NCI-H2196 (cell line): ENCODE data around the gene IGSF22.
A peak's percentile ranks its signal among the peaks of the same experiment; 100 is the strongest.

ENCODE experiments used
- DNase-seq: peaks from one replicate; lab custom pipeline; 2025; ENCODE audit not compliant: unreplicated experiment; lab: John Stamatoyannopoulos, UW

IGSF22 gene

DNA sequence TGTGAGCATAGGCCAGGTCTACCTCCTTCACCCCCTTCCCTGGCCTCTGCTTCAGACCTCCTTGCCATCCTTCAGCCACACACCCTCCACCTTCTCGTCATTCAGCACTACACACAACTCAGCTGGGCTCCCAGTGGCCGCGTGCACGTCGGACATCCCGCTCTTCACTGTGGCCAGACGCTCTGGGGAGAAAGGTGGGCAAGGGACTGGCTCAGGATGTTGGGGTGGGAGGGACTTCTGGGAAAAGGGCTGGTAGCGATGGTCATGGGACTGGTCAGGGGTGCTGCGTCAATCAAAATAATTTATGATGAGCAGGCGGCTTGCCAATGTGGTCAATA lies 11.6 kb downstream of the IGSF22 start:
- DNase-seq: no peak

DNA sequence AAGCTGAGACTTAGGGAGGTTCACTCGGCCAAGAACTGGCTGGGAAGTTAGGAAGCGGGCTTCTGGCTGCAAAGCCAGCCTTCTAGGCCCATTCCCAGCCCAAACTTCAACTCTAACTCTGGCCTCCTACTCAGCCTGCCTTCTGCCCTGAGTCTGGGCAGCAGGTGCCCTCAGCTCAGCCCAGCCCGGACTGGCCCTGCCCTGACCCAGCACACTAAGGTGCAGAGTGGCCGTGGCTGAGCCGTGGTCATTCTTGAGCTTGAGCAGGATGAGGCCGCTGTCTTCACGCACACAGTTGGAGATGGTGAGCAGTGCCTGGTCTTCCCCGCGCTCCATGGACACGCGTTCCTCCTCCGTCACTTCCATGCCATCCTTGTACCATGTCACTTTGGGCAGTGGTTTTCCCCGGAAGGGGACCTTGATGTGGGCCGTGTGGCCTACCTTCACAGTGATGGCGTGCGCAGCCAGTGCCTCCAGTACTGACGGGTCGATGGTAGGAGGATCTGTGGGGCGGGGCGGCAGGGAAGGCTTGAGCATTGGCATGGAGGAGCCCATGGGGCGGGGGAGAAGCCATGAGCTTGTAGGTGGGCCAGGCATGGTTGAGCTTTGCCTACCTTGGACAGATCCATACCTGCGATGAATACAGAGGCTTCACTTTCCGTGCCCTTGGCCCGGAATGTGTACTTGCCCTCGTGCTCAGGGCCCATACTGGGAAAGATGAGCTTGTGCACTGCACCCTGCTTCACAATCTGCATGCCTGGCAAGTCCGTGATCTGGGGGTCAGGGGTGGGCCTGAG lies 12.1 kb downstream of the IGSF22 start:
- no peak for DNase-seq

DNA sequence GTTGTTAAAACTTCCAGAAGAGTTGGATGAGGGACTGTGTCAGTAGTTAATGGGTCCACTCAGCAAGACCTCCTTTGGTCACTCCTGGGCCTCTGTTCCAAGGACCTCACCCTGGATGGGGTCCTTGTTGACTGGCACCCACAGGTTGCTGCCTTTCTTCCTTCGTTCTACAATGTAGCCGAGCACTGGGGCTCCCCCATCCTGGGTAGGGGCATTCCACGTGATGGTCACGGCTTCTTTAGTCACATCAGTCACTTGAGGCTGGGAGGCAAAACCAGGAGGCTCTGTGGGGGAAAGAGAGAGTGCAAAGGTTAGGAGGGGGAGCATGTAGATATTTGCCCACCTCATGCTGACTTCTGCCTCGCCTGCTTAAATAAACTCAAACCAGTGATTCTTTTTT lies 15.4 kb downstream of the IGSF22 start:
- DNase-seq: no peak

DNA sequence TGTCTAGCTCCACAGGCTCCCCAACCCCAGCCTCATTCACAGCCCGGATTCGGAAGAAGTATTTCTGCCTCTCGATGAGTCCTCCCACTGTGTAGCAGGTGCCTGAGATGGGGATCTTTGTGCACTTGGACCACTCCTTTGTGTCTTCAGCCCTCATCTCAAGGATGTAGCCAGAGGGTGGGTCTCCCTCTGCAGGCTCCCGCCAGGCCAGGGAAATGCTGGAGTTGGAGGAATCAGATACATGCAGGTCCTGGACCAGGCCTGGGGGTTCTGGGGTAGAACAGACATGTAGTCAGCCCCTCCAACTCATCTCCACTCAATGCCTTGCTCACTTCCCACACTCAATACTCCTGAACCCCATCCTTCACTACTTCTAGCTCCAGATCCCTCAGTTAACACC lies 16.6 kb downstream of the IGSF22 start:
- DNase-seq: no peak

DNA sequence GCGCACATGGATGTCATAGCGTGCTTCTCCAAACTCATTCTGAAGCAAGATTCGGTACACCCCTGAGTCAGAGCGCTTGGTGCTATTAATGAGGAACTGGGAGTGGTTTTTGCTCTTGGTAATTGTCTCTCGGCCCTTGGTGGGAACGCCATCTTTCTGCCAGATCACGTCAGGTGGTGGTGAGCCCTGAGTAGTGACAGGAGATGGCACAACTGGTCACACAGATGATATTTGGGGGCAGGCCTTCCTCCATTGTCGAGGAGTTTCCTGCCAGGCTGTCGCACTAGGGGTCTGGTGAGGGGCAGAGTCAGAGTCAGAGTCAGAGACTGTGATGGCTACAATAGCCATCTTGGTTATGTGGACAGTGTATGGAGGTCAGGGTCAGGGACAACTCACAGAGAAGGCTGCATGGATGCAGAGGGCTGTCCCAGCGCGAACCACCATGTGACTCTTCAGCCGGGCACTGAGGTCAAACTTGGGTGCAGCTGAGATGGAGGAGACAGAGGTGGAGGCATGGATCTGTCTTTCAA lies 18.1 kb downstream of the IGSF22 start:
- no peak for DNase-seq

DNA sequence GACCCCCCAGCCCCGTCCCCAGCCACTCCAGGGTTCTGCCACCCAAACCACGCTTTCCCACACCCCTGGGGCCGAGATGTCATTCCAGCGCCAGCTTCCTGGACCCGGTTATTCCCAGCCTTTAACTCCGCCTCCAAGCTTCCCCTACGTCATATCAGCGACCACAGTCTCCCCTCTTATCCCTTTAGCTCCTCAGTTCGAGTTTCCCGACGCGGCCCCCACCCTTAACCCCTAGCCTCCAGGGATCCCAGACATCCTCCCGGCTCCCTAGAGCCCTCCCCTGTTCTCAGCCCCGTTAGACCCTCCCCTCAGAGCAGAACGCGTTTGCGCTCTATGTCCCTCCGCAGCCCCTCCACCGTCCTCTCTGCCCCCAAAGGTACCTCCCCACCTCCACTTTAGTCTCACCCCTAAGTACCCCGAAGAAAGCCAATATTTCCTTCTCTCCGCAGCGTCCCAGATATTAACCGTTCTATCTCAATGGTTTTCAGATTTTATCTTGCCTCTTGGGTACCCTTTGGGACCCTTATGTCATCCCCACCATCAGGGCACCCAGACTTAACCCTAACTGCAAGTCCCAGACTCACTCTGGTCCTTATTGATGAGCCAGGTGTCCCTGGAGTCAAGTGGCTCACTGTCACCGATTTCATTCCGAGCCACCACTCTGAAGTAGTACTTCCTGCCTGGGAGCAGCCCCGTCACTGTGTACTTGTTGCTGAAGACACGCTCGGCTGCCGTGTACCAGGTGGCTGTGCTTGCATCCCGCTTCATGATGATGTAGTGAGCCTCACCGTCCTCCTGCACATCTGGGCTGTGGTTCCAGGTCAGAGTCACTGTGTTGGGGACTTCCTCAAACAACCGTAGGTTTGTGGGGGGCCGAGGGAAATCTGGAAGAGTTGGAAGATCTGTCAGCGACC lies 19.4 kb downstream of the IGSF22 start:
- DNase-seq: peak; percentile 63

DNA sequence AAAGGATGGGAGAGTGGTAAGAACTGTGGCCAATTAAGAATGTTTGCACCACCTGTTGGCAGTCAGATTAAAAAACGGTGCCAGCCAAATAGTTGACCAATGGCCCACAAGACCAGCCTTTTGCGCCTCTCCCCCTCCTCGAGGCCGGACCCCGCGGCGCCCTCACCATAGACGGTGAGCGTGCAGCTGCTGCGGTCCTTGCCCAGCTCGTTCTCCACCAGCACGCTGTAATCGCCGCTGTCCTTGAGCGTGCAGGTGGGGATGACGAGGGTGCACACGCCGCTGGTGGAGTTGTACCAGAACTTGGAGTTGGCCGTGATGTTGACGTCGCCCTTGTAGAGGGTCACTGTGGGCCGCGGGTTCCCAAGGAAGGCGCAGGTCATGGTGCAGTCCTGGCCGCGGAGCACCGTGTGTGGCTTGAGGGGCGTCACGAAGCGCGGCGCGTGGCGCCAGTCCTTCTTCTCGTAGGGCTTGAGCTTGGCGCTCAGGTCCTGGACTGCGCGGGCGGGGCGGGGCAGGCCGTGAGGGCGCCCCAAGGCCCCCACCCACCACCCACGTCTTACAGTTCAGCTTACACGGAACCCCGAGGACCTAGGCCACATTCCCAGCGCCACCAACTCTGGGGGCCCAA lies 20.2 kb downstream of the IGSF22 start:
- DNase-seq: peak; percentile 42

DNA sequence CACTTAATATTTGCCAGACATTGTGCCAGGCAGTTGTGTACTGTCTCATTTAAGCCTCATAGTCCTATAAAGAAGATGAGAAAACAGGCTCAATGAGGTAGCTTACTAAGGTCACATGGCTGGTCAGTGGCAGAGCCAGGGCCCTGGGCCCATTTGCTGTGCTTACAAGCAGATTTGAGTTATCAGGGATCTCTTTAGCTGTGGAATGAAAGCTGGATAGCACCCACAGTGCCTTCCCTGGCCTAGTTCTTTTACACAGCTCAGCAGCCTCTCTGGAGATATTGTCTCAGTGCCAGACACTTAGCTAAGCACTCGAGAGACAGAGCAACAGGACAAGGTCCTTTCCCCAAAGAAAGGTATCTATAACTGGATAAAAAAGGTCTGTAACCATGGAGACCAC lies 21.3 kb downstream of the IGSF22 start:
- DNase-seq: peak; percentile 43

DNA sequence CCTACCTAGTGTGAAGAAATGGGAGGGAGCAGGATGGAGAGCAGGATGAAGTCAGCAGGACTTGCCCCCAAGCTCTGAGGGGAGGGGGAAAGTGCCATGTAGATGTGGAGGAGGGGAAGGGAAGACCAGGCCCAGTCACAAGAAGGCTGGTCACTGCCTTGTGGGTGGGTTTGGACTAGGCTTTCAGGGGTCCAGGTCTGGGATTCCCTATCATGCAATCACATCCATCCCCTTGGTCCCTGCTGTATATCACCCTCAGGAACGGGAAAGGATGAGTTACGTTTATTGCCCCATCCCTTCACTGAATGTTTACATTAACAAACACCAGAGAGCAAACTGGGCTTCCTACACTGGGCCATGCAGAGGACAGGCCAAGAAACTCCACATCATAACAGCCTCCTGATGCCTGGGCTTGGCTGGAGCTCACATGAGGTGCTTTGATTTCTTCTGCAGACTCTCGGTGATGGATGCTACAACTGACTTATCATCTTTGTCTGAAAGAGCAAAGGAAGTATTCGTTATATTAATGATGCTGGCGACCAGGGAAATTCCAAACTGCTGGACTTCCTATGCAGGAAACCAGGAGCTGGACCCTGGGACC lies 21.8 kb downstream of the IGSF22 start:
- DNase-seq: no peak

DNA sequence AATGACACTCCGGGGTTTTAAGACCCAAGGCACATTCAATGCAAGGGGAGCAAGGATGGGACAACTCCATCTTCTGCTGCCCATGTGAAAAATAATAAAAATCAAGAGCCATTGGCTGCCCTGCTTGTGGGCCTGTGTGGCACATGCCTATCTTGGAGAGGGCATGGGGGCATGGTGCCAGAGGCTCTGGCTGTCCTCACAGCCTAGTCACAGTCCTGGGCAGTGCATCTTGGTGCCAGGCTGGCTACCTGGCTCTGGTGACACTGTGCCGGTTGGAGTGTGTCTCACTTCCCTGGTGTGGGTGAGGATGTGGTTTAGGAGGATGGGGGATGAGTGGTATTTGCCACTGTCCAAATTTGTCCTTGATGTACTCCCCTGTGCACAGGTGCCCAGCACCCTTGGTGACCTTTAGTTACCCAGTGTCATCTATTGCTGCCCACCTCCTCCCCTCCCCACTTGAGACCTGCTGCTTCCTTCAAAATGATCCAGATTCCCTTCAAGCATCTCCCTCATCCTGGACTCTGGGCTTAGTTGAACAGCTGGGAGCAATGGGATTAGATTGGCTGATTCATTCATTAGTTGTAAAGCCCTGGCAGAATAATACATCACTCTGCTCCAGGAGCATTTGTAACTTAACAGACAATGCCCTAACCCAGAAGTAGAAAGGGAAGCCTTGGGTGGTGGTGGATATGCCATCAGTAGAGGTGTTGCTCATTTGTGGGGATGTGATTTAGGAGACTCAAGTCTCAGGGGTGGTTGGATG lies 22.8 kb downstream of the IGSF22 start:
- no peak for DNase-seq

DNA sequence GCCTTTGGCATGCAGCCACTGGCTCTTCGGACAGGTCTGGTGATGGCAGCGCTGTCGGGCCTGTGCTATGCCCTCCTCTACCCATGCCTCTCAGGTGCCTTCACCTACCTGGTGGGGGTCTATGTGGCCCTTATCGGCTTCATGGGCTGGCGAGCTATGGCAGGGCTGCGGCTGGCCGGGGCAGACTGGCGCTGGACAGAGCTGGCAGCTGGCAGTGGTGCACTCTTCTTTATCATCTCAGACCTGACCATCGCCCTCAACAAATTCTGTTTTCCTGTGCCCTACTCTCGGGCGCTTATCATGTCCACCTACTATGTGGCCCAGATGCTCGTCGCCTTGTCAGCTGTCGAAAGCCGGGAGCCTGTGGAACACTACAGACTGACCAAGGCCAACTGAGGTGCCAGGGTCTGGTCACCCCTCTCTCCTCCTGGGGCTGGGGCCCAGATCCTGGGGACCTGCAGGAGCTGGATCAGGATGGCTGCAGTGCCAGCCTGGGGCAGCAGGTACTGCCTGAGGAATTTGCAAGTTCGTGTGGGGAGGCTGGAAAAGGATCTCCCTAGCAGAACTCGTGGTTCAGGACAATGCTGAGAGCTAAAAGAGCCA lies 24.3 kb downstream of the IGSF22 start:
- no peak for DNase-seq

DNA sequence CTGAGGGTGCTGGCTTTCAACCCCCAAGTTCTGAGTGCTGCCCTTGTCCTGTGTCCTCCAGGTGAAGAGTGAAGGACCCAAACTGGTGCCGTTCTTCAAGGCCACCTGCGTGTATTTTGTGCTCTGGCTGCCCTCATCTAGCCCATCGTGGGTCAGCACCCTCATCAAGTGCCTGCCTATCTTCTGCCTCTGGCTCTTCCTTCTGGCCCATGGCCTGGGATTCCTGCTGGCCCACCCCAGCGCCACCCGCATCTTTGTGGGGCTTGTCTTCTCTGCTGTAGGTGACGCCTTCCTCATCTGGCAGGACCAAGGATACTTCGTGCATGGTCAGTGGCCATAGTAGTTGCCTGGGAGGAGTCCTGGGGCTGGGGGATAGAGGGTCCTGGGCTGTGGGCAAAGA lies 25.1 kb downstream of the IGSF22 start:
- no peak for DNase-seq

DNA sequence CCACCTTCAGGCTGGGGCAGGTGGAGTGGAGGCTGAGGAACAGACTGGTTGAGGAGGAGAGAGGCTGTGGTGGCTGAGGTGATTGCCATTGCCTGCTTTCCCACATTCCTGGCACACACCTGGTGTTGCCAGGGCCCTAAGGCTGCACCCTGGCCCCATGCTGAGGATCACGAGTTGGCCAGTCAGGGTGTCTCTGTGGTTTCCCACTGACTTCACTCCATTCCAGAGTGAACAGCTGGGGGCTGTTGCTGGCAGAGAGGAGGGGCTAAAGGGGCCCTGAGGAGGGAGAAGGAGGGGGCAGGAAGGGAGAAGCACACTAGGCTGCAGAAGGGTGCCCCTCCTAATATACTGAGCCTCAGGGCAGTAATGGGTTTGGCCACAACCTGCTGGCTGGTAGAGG lies 25.6 kb downstream of the IGSF22 start:
- peak; percentile 69 for DNase-seq

DNA sequence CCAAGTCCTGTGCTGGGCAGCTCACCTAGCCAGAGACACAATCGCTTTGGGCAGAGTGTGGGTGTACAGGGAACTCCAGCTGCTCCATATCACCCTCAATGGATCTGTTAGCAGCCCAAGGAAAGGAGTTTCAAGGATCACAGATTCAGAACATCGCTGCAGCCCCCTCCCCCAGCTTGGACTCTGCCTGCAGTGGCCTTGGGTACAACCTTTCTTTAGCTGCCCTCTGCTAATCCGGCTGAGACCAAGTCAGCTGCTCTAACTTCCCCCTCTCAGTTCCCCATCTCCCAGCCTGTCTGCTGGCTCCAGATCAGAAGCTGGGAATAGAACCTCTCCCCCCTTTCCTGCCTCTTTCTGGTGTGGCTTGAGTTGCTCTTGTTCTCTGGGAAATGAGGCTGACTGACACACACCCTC lies 26.1 kb downstream of the IGSF22 start:
- DNase-seq: no peak

DNA sequence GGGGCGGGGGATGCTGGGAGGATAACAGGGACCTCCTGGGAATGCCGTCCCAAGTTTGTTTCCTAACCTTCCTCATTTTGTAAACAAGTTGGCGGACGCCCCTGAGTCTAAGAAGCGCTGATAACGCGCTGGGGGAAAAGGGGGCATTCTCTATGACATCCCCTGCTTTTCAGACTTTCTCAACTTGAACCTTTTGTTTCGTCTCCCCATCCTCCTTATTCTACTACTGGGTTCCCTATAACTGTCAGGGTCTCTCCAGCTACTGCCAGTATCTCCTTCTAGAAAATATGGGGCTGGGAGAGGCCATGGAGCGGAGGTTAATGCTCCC lies 26.8 kb downstream of the IGSF22 start:
- no peak for DNase-seq

DNA sequence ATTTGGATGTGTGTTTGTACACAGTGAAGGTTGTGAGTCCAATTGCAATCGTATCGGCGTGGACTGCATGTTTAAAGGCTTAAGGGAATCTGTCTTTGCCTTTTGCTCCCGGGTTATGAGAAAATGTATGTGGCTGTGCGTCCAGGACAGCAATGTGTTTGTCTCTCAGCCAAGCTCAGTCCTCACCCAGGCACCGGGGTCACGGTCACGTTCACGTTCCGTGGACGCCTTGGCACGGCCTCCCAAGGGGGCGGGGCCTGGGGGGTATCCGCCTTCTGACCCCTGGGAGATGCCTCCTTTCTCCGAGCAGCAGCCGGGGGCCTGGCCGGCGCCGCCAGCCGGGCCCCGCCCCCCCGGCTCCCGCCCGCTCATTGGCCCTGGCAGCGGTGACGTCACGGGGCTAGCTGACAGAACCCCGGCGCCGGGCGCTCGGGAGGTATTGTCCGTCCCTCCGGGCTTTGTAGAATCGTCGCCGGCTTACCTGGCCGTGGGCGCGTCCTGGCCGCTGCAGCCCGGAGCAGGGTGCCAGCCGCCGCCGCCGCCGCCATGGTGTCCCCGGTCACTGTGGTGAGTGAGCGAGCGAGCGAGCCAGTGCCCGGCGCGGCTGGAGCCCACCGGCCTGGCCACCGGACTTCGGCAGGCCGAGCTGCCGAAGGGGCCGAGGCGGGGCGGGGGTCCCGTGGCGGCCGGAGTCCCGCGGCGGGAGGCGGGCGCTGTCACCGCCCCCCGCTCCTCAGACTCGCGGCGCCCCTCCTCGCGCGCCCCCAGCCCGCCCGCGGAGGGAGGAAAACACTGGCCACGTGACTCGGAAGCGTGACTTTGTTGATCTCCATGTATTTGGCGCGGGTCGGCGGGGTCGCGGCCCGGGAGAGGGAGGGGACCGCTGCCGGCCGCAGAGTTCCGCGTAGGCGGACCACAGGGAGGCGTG lies 27.4 kb downstream of the IGSF22 start, which contains the start of gene TMEM86A:
Gene TMEM86A (plus strand): TSS at position 439 of the 928 bp plus-strand sequence. CDS start 108 bp downstream, at position 547.
- DNase-seq: peak; percentile 93

DNA sequence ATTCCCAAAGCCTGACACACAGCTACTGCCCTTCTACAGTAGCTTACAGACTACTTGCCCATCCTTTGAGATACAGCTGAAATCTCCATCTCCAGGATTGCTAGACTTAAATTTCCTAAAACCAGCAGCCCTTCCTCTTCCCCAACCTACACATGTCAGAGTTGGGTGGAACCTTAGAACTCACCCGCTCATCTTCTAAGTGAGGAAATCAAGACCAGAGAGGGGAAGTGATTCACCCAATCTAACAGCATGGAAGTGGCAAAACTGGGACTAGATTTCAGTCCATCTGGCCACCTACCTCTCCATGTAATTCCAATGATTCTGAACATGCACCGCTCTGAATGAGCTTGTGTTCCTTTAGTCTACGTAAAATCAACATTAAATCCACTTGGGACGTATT lies 28.4 kb downstream of the IGSF22 start:
- no peak for DNase-seq

DNA sequence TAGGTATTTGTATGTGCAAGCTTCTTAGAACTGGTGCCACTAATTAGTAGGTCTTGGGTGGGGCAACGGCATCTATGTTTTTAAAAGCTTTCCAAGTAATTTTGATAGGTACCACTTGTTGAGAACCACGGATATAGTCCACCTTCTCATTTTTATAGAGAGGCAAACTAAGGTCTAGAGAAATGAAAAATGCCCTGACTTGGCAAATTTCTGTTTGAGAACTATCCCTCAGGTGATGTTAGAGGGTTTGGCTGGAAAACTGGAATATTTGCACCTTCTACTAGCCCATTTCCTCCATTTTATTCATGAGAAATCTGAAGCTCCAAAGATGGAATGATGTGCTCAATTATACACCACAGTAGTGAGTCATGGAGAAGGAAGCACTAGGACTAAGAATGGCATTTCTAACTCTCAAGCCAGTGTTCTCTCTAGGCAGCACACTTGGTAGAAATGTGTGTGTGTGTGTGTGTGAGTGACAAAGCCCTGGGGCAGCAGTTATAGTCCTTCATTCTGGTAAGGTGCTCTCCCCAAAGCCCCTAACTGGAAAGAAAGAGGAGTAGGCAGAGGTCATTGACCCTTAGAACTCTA lies 29.3 kb downstream of the IGSF22 start:
- DNase-seq: no peak
